GM10847 (cell line): ENCODE measurements around the gene SLTM.

ENCODE experiments used
- POLR2A ChIP-seq: IDR thresholded peaks from 2 replicates; pipeline ENCODE4 v1.6.1; 2011; ENCODE audit not compliant: insufficient read length; ENCODE audit errors: extremely low read depth

The SLTM gene

DNA sequence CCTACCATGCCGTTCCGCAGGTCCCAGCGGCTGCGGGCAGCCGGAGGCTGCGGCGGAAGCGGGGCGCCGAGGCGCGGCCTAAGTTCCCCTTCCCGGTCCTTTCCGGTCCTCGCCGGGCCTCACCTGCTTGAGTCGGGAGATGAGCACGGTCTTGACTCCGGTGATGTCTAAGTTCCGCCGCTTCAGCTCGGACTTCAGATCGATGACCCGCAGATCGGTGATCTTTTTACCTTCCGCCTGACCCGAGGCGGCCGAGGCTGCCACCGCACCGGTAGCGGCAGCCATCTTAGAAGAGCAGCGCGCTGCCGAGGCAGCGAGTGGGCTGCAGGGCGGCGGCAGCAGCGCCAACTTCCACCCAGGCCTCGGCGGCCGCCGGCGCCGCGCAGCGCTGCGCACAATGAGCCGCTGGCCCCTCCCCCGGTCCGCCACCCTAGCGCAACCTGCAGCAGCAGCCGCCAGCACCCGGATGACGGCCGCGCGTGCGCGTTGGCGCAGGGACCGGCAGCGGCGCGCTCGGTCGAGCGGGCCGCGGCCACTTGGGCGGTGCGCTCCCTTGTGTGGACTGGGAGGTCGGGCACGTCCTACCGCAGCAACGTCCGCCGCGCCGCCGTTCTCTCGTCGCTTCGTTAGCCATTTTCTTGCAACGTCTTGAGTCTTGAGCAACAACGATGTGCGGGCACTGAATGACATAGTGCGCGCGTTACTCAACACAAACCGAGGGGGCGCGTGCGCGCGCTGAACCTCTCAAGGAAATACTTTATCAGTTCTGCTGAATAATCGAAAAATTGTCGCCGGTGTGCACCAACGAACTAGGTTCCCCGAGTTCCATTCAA, at the start of gene SLTM:
SLTM (minus strand) TSS at position 399 of the 833 bp plus-strand sequence; CDS start at position 285, 114 bp downstream.
- TF ChIP-seq POLR2A, result peak; percentile 95

DNA sequence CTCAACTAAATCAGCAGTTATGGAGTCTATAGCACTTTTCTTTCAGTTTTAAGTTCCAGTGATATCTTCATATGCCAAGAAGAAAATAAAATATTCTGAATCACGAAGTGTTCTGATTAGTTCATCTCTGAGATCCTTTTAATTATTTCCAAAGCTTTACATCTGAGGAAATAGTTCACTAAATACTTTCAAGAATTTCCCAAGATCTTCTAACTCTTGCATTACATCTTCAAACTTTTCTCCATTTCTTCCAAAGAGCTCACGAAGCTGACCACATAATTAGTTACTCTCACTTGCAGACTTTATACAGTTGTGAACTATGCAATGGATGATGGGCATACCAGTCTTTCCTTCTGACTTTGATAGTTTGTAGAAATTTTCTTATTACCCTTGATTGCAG, 49.8 kb upstream of the SLTM start:
- TF ChIP-seq POLR2A, result no peak

DNA sequence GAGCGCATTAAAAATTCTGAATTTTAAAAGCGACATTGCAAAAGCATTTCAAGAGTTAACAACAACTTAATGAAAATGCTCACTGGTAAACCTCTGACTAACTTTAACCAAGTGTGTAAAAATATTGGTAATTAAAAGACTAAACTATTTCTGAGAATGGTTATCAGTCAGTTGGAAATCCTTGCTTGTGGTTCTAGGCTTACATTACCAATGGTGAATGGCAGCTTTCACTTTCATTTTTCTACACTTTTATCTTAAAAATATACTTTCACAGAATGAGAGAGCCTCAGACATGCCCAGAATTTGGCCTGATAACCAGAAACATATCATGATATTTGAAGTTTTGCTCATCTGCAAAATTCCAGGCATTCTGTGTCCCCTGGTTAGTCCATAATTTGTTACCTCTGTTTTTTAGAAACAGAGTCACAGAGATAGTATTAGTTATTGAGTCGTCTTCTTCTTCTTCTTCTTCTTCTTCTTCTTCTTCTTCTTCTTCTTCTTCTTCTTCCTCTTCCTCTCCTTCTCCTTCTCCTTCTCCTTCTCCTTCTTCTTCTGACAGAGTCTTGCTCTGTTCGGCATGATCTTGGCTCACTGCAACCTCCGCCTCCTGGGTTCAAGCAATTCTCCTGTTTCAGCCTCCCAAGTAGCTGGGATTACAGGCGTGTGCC, 48.5 kb upstream of the SLTM start:
- no peak for TF ChIP-seq POLR2A

DNA sequence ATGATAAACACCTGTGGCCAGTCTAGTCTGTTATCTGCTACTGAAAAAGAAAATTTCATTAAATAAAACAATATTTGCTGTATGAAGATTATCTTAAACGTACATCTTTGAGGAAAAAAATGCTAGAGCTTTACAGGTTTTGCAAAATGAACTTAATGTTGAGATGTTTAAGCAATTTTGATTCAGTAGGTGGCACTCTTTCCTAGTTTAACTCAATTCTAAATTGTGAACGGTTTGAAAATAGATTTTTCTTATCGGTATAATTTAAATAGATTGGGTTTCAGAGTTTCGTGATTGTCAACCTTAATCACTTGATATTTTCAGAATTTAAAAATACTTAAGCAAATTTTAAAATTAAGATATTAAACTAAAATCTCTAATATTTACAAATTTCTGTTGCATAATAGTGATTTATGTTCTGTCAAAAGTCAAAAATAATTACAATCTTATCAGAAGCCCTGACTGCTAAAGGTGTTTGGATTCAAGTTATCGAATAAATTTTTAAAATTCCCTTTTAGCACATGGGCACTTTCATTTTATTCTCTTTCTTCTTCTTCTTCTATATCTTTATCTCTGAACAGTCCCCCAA, 47.0 kb upstream of the SLTM start:
- TF ChIP-seq POLR2A, result no peak

DNA sequence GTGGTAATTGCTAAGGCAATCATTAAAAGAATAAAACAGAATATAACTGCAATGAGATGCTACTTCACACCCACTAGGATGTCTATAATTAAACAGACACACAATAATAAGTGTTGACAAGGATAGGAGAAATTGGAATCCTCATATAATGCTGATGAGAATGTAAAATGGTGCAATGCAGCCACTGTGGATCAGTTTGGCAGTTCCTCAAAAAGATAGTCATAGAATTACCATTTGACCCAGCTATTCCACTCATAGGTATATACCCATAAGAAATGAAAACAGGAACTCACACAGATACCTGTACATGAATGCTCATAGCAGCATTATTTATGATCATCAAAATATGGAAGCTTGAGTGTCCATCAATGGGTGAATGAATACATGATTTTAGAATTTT, 44.4 kb upstream of the SLTM start:
- TF ChIP-seq POLR2A, result no peak

DNA sequence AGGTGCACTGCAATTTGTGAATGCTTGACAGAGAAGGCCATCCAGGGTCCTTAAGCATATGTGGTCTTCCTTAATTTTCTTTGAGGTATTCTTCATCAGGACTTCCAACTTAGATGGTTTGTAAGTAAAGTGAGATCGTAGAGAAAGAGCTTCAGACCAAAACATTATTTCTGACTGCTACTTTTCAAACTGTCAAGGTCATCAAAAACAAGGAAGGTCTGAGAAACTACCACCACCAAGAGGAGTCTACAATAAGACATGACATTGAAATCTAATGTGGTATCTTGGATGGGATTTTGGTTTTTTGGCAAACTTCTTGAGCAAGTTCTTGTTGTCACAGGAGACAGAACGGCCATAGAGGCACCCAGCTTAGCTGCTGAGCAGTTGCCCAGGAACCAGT, 34.0 kb upstream of the SLTM start:
- TF ChIP-seq POLR2A, result no peak

DNA sequence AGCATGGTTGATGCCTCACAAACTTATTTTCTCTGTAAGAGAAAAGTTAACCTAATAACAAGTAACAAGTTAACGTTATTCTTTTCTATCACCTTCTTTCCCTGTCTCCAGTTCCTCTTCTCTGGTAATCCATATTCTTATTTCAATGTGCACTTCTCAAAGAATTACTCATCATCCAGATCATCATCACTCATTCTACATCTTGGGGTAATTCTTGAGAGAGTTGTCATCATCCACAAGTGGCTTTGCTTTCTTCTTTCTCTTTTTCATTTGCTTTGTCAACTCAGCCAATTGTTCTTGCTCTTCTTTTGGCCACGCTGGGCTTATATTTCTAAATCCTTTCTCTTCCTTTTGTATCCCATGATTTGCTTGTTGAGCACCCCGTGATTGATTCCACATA, 33.2 kb upstream of the SLTM start:
- TF ChIP-seq POLR2A, result no peak

DNA sequence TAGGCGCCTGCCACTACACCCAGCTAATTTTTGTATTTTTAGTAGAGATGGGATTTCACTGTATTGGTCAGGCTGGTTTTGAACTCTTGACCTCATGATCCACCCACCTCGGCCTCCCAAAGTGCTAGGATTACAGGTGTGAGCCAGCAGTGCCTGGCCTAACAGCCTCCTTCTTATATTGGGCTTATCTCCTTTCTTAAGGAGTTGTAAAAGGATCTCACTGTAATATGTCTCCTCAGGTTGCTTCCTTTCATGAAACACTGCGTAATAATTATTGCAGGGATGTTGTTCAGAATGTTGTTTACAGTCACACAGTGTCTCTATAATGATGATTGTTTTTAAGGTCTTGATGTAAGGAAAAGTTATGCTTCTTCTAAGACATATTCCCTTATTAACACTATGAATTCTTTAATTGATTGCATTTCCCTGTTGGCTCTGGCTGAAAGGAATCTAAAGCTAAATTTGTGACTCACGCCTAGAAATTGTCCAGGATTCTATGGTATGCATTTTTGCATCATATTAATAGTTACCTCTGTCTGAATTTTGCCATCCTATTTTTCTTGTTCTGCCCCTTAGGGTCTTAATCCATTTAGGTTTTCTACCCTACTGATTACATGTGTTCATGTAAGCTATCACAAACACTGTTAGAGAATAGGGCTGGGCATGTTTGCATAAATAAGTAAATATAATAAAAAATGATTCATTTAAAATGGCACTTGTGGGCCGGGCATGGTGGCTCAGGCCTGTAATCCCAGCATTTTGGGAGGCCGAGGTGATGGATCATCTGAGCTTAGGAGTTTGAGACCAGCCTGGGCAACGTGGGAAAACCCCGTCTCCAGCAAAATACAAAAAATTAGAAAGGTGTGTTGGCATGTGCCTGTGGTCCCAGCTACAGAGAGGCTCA, 29.4 kb upstream of the SLTM start:
- no peak for TF ChIP-seq POLR2A

DNA sequence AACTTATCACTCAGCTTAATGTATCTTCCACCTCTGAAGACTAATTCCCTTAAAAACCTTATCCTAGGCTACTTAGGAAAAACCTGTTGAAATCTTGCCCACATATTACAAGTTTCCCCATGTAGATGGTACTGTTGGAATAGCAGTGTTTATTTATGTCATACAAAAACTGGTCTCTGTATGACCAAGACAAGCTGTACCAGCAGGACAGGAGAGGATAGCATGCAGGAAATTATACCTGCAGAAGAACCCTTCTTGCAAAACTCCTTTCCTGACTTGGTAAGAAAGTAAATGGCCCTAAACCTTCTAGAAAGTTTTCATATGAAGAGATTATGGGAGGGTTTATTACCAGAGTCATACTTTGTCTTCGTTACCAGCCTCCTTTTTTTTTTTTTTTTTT, 28.7 kb upstream of the SLTM start:
- TF ChIP-seq POLR2A, result no peak

DNA sequence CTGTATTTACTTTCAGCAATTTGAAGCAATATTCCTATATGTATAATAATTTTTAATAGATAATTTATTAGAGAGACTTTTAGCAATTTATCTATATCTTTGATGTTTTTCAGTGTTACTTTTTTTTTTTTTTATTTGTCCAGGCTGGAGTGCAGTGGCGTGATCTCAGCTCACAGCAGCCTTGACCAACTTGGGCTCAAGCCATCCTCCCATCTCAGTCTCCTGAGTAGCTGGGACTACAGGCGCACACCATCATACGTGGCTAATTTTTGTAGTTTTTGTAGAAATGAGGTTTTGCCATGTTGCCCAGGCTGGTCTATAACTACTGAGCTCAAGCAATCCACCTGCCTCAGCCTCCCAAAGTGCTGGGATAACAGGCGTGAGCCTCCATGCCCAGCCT, 25.3 kb upstream of the SLTM start:
- TF ChIP-seq POLR2A, result no peak

DNA sequence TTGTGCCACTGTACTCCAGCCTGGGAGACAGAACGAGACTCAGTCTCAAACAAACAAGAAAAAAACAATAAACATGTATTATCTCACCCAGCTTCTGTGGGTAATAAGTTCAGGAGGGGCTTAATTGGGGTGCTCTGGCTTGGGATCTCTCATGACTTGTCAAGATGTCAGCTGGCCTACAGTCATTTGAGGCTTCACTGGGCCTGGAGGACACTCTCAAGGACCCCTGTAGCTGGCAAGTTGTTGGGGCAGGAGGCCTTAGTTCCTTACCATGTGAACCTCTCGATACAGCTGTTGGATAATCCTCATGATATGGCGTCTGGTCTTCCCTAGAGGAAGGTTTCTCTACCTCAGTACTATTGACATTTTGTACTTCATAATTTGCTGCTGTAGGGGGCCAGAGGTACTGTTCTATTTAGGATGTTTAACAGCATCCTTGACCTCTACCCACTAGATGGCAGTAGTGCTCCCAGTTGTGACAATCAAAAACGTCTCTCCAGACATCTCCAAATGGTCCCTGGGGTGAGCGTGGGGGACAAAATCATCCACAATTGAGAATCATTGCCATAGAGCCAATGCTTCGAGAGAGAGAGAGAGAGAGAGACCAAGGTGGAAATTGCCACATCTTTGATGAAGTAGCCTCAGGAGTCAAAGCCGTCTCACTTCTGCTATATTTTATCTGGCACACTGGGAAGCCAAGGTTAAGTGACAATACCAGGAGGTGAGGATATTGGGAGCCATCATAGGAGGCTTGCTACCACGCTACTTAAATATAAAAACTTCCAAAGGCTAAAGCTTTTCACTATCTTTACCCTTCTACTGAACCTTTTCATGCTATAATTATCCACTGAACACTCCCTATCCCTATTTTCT, 23.9 kb upstream of the SLTM start:
- TF ChIP-seq POLR2A, result no peak

DNA sequence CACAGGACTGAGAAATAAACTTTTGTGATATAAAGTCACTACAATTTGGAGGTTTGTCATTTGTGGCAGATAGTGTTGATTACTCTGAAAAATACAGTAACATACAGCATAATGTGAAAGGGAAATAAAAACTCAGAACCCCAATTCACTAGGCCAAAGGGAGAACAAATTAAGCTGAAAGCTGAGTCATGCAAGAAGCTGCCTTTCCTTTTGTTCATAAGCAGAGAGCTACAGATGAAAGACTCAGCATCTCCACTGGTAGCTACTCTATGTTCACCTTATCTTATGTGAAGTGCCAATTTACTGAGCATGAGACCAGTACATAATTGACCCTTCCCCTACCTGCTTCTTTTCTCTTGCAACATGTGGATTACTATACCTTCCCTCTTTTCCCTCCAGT, 19.3 kb upstream of the SLTM start:
- no peak for TF ChIP-seq POLR2A

DNA sequence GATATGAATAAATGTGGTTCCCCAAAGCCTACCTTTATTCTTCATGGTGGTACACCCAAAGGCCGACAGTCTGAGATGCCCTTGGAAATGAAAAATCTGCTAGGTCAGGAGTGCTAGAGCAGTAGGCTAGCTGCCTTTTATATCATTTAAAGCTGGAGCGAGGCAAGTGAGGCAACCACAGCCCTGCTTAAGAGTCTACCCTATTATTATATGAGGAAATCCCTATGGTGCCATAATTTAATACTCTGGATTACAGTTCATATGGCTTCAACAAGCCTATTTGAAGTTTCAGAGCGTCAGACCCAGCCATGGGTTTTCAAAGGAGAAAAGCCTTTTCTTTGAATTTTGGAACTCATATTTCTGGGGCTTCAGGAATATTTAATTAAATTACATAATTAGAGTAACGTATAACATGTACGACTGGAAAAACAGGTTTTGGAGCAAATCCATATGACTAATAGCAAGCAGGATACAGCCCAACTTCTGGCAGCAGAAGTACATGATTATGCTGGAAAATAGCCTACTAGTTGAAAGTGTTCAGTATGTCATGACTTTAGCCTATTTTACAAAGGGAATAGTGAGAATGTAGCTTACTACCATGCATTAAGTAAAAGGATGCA, 18.0 kb upstream of the SLTM start:
- no peak for TF ChIP-seq POLR2A

DNA sequence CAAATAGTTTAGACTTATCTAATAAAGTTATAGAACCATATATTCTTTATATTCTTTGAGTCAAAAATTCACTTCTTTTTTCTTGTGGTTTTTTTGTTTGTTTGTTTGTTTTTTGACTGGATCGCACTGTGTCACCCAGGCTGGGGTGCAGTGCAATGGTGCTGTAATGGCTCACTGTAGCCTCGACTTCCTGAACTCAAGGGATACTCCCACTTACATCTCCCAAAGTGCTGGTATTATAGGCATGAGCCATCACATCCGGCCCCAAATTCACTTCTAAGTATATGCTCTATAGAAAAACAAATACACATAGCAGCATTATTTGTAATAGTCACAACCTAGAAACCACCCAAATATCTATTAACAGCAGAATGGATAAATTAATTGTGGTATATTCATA, 13.7 kb upstream of the SLTM start:
- no peak for TF ChIP-seq POLR2A
